ENCODE data around the gene ENDOU. TPM values are rescaled to one million over a fixed set of nuclear protein-coding genes. Genes with fewer than 3 reads are reported as not detected.
A peak's percentile ranks its signal among the peaks of the same experiment; 100 is the strongest.

Gene ENDOU
- polyA plus RNA-seq, 3 donors = 0.17 to 0.40 TPM; not detected in 1

DNA sequence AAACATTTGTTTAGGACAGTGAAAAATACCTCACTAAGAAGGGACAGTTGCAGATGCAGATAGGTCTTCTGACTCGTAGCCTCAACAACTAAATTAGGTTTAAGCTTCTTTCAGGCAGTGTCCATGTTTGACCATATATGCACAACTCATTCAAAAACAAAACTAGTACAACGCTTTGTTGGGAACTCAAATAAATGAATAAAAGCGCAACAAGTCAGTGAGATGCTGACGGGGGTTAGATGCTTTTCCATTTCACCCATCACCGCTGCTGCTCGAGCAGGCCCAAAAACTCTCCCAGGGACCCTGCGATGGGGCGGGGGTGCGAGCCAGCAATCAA is 20.1 kb downstream of the ENDOU start:
- Histone ChIP-seq H3K9me3 (replicated peaks in 1 of 2; ENCODE audit: control insufficient read depth in 1 of 2, insufficient read depth in 1 of 2, low read length in 2 of 2) (no peaks in the 10 kb centered on the region), H3K4me1 (ENCODE audit: control insufficient read depth in 1 of 2, insufficient read depth in 2 of 2, low read length in 2 of 2) (peaks cover 41 to 52% of the 10 kb centered on the region in 2 donors), H3K36me3 (replicated peaks in 1 of 2; ENCODE audit: control insufficient read depth in 1 of 2, insufficient read depth in 2 of 2, low read length in 2 of 2) (peaks cover 10 to 12% of the 10 kb centered on the region in 2 donors), H3K4me3 (replicated peaks in 1 of 3; ENCODE audit: low read depth in 2 of 3, low read length in 3 of 3) (peak overlapping the region; percentile 78 to 99 (median 88)), H2AFZ (ENCODE audit: insufficient read depth, low read depth, low read length, poor library complexity, severe bottlenecking) (peak overlapping the region; percentile 86), H3K79me2 (ENCODE audit: insufficient read depth, low read length) (peaks cover 64% of the 10 kb centered on the region), H4K20me1 (ENCODE audit: insufficient read depth, low read length) (peaks cover 21% of the 10 kb centered on the region), H3K9ac (ENCODE audit: insufficient read depth, low read length, poor library complexity, severe bottlenecking) (peak overlapping the region; percentile 95), H3K27ac (ENCODE audit: low read depth in 1 of 2, low read length in 2 of 2) (peak overlapping the region; percentile 39 to 95), H3K4me2 (replicated peaks; ENCODE audit: extremely low read depth, low read length, poor library complexity, severe bottlenecking) (peak overlapping the region; percentile 81), H3K27me3 (ENCODE audit: control insufficient read depth in 2 of 2, insufficient read depth in 2 of 2, low read length in 2 of 2) (no peaks in the 10 kb centered on the region)
- WGBS (ENCODE audit: insufficient coverage) = 0% methylated on average over 7 of the region's 9 CpGs
- H3K4me3 Mint-ChIP-seq = peak overlapping the region; percentile 90 to 97
- peak overlapping the region; percentile 74 to 99 (median 97) for H3K27ac Mint-ChIP-seq
- H3K36me3 Mint-ChIP-seq = peaks cover 23 to 24% of the 10 kb centered on the region in 2 donors
- intact Hi-C loops (cut with micrococcal nuclease) = loop anchor here in 1 of 2 donors (5.0 kb wide), 1 partner anchor 112 kb away; the partner anchor contains the start of gene HDAC7
- peaks cover 0 to 2% (median 0%) of the 10 kb centered on the region in 3 donors for H3K27me3 Mint-ChIP-seq (ENCODE audit: low read depth in 3 of 3)
- no peak for DNase-seq
- TF ChIP-seq, protein P1, sequence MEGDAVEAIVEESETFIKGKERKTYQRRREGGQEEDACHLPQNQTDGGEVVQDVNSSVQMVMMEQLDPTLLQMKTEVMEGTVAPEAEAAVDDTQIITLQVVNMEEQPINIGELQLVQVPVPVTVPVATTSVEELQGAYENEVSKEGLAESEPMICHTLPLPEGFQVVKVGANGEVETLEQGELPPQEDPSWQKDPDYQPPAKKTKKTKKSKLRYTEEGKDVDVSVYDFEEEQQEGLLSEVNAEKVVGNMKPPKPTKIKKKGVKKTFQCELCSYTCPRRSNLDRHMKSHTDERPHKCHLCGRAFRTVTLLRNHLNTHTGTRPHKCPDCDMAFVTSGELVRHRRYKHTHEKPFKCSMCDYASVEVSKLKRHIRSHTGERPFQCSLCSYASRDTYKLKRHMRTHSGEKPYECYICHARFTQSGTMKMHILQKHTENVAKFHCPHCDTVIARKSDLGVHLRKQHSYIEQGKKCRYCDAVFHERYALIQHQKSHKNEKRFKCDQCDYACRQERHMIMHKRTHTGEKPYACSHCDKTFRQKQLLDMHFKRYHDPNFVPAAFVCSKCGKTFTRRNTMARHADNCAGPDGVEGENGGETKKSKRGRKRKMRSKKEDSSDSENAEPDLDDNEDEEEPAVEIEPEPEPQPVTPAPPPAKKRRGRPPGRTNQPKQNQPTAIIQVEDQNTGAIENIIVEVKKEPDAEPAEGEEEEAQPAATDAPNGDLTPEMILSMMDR (IDR thresholded peaks at IDR 0.05) = no peak
- peaks cover 55% of the 10 kb centered on the region for H3K4me1 Mint-ChIP-seq
- no peaks in the 10 kb centered on the region for H3K9me3 Mint-ChIP-seq

DNA sequence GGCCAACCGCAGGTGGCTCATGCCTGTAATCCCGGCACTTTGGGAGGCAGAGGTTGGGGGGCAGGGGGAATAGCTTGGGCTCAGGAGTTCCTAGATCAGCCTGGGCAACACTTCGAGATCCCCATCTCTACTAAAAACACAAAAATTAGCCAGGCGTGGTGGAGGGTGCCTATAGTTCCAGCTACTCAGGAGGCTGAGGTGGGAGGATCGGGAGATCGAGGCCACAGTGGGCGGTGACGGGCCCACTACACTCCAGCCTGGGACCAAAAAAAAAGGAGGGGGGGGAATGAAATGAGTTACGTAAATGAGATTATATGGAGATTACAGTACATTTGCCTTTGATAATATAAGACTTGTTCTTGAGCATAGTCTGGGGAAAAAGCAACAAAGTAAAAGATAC is 20.6 kb downstream of the ENDOU start:
- DNase-seq = no peak
- Histone ChIP-seq H3K36me3 (replicated peaks in 1 of 2; ENCODE audit: control insufficient read depth in 1 of 2, insufficient read depth in 2 of 2, low read length in 2 of 2) (peaks cover 10 to 16% of the 10 kb centered on the region in 2 donors), H3K4me1 (ENCODE audit: control insufficient read depth in 1 of 2, insufficient read depth in 2 of 2, low read length in 2 of 2) (peaks cover 36 to 47% of the 10 kb centered on the region in 2 donors), H3K79me2 (ENCODE audit: insufficient read depth, low read length) (peaks cover 64% of the 10 kb centered on the region), H3K9me3 (replicated peaks in 1 of 2; ENCODE audit: control insufficient read depth in 1 of 2, insufficient read depth in 1 of 2, low read length in 2 of 2) (no peaks in the 10 kb centered on the region), H3K9ac (ENCODE audit: insufficient read depth, low read length, poor library complexity, severe bottlenecking) (no peak overlapping the region), H3K4me3 (replicated peaks in 1 of 3; ENCODE audit: low read depth in 2 of 3, low read length in 3 of 3) (peak overlapping the region in 1 of 3 experiments; percentile 88), H2AFZ (ENCODE audit: insufficient read depth, low read depth, low read length, poor library complexity, severe bottlenecking) (no peak overlapping the region), H3K27me3 (ENCODE audit: control insufficient read depth in 2 of 2, insufficient read depth in 2 of 2, low read length in 2 of 2) (no peaks in the 10 kb centered on the region), H3K27ac (ENCODE audit: low read depth in 1 of 2, low read length in 2 of 2) (no peak overlapping the region), H3K4me2 (replicated peaks; ENCODE audit: extremely low read depth, low read length, poor library complexity, severe bottlenecking) (peak overlapping the region; percentile 81), H4K20me1 (ENCODE audit: insufficient read depth, low read length) (peaks cover 21% of the 10 kb centered on the region)
- Mint-ChIP-seq H3K9me3 (no peaks in the 10 kb centered on the region), H3K27ac (peak overlapping the region in 5 of 7 donors; percentile 74 to 98 (median 96)), H3K4me1 (peaks cover 50% of the 10 kb centered on the region), H3K36me3 (peaks cover 27 to 29% of the 10 kb centered on the region in 2 donors), H3K27me3 (ENCODE audit: low read depth in 3 of 3) (peaks cover 0 to 2% (median 0%) of the 10 kb centered on the region in 3 donors), H3K4me3 (peak overlapping the region; percentile 90 to 97)
- TF ChIP-seq, protein P1 (IDR thresholded peaks at IDR 0.05) = no peak
- 100% methylated on average over 4 of the region's 9 CpGs for WGBS (ENCODE audit: insufficient coverage)
- intact Hi-C loops (cut with micrococcal nuclease) = loop anchor here in 1 of 2 donors (5.0 kb wide), 1 partner anchor 113 kb away; the partner anchor contains the start of gene HDAC7
